ENCODE data around the gene ATP9A.
A peak's percentile ranks its signal among the peaks of the same experiment; 100 is the strongest.
"Not testable (repeated sequence)": the region's sequence is repeated elsewhere in the genome, so short reads cannot be mapped to it uniquely, and the experiment has no call there.

ATP9A gene

DNA sequence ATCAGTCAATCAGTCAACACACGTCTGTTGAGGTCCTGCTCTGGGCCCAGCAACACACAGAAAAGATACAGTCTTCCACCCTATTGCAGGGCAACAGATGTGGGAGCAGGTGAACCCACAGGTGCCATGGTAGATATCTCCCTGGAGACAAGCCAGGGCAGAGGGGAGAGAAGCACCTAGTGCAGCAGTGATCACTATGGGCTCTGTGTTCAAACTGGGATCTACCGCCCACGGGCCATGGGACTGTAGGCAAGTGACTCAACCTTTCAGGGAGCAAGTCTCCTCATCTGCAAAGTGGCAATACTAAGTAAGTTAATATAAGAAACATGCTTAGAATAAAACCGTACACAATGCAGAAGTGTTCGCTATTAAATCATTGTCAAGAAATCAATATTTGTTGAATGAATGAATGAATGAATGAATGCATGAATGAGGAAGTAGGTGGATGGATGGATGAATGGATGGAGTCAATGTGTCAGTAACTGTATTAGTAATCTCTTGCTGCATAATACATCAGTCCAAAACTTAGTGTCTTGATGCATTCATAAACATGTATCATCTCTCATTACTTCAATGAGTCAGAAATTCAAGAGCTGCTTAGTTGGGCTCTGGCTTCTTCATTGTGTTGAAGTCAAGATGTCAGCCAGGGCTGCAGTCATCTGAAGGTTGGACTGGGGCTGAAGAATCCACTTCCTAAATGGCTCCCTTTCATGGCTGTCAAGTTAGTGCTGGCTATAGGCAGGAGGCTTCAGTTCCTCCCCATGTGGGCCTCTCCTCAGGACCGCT, 193.7 kb downstream of the ATP9A start:
- no peak for DNase-seq (ENCODE audit: low spot score)

DNA sequence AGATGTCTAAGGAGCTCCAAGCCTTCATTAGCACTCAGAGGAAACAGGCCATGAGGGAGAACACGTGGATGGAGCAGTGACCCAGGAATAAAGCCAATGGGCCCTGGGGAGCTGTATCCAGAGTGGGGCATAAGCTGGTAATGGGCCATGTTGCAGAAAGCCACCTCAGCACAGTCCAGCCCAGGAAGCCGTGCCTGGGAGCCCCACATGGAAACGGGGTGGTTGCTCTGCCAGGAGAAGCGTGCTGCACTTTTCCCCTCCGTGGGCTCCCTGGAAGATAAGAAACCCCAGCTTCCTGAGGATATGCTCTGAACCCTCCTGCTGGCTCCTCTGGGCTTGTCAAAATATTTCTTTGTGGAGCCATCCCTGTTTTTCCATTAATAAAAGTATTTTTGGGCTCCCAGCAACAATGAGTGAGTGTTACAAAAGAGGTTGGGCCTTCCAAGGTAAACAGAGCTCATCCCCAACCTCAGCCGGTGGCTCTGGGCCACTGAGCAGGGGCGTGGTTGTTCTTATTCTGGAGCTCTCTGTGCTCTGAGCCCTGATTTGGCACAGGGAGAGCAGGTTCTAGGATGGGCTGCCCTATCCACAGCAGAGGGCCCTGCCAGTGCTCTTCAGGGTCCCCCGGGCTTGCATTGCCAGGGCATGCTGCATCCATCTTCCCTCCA, 194.5 kb downstream of the ATP9A start:
- no peak for DNase-seq (ENCODE audit: low spot score)

DNA sequence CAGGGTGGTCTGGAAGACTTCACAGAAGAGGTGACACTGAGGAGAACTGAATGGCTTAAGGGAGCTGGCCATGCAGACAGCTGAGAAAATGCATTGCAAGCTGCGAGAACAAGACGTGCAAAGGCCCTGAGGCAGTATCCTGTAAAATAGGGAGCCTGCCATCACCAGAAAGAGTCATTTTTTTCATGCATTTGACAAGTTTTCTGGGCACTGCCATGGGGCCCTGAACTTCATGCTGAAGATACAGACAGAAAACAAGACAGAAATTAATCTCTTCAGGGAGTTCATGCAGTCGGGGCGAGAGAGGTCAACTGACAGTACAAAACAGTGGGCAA, 196.8 kb downstream of the ATP9A start:
- no peak for DNase-seq (ENCODE audit: low spot score)

DNA sequence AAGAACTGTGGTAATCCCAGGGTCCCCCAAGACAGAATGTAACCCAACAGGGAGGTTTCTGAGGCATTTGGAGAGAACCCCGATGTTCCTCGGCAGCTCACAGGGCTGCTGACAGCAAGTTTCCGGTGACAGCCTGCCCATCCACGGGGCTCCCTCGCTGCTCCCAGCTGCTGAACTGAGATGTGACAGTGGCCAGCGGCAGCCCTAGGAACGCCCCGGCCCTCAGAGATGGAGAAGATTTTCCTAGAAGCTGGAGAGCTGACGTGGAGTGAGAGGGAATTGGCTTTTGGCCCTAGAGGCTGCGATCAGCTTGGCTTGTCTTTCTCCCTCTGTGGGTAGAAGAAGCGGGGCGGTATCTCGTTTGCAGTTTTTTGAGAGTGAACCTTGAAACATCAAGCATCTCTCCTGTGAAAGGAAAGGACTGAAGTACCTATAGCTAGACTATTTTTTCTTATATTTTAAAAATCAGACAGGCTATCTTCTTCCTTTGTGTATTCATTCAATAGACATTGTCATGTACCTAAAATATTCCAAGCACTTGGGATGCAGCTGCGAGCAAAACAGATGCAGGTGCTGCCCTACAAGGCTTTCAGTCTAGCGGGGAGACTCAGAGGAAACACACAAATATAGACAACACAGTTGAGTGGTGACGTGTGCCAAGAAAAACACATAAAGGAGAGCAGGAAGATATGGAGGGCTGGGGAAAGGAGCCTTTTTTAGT, 197.3 kb downstream of the ATP9A start:
- DNase-seq (ENCODE audit: low spot score), result no peak

DNA sequence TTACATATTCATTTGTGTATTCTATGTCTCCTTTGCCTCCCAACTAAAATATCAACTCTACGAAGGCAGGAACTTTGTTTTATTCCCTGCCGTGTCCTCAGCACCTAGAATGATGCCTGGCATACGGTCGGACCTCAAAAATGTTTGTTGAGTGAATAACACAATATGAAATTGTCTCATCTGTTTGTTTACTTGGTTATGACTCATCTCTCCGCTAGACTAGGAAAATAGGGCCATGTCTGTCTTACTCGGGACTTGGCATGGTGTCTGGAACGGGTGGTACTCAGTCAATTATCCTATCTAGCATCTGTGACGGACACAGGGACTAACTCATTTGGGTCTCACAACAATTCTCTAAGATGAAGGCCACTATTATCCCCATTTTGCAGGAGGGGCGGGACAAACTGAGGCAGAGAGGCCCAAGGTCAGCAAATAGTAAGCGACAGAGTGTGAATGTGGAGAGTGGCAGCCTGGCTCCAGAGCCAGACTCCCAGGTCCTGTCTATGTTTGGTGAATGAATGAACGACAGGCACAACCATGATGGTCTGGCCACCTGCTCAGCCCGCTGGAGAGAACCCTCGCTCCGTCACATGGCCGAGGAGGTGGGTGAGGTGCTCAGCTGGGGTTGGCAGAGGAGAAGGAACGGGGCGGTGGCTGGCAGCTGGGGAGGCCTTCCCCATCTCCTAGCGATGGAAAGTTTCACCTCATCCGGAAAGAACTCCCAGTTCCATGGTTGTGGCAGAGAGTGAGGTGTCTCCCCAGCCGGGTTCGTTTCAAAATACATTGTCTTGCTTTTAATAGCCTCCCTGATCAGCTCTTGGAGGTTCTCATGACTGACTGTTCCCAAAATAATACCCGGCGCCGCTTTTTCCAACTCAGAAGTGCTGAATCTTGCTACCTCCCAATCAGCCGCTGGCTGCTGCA, 198.1 kb downstream of the ATP9A start:
- DNase-seq (ENCODE audit: low spot score), result no peak

DNA sequence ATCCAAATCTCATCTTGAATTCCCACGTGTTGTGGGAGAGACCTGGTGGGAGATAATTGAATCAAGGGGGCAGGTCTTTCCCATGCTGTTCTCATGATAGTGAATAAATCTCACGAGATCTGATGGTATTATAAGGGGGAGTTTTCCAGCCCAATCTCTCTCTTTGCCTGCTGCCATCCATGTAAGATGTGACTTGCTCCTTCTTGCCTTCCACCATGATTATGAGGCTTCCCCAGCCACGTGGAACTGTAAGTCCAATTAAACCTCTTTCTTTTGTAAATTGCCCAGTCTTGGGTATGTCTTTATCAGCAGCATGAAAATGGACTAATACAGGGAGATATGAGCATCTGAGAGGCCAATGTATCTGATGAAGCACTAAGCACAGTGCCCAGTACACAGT, 199.7 kb downstream of the ATP9A start:
- not testable (repeated sequence) for DNase-seq (ENCODE audit: low spot score)

DNA sequence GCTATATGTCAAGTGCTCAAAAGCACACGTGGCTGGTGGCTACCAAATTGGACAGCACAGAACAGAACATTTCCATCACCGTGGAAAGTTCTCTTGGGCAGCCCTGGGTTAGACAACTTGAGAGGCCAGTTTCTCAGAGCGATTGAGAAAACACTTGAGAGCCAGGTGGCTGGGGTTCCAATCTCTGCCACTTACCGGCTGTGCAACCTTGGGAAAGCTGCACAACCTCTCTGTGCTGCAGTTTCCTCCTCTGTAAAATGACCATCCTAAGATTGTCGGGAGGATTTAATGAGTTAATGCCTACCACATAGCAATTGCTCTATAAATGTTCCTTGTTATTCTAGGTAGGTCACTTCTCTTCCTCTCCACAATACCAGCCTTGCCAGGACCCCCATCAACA, 200.6 kb downstream of the ATP9A start:
- DNase-seq (ENCODE audit: low spot score), result no peak

DNA sequence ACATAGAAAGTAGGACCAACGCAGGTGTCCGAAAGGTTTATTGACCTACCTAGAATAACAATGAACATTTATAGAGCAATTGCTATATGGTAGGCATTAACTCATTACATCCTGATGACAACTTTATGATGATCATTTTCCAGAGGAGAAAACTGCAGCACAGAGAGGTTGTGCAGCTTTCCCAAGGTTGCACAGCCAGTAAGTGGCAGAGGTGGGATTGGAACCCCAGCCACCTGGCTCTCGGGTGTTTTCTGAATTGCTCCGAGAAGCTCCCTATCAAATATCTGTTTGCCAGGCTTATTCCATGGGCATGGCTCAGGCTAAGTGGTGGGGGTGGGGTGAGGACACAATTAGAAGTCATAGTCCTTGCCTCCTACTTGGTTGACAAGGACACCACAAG, 201.6 kb downstream of the ATP9A start:
- no peak for DNase-seq (ENCODE audit: low spot score)

DNA sequence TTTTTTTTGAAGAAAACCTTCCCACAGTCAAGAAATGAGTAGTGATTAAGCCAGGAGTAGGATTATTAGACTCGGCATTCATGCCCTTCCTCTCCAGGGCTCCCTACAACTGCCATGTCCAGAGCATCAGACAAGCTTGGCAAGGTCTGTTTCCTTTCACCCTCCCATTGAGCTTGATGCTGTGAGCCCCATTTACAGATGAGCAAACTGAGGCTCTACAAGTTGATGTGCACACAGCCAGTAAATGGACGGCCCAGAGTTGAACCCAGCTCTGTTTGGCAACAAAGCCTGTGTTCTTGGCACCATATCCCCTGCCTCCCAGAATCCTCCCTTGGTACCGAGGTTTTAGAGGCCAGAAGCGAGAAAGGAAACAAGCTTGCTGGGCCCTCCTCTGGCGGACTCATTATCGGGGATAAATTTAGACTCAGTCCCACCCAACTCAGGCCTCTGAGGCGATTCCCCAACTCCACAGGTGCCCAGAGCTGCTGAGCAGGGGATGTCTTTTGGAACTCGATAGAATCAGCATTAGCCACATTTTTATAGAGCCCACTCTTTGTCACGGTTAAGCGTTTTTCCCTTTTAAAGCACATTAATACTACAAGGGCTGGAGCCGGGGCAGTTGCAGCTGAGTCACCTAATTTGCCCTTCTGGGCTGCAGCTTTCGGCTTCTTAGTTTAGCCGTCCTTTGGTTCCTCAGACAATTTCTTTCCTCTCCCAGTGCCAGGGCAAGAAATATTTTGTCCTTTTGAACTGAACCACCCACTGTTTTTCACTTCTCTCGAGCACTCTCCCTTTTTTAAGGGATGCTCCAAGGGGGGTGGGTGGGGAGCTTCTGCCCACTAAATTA, 202.7 kb downstream of the ATP9A start:
- no peak for DNase-seq (ENCODE audit: low spot score)

DNA sequence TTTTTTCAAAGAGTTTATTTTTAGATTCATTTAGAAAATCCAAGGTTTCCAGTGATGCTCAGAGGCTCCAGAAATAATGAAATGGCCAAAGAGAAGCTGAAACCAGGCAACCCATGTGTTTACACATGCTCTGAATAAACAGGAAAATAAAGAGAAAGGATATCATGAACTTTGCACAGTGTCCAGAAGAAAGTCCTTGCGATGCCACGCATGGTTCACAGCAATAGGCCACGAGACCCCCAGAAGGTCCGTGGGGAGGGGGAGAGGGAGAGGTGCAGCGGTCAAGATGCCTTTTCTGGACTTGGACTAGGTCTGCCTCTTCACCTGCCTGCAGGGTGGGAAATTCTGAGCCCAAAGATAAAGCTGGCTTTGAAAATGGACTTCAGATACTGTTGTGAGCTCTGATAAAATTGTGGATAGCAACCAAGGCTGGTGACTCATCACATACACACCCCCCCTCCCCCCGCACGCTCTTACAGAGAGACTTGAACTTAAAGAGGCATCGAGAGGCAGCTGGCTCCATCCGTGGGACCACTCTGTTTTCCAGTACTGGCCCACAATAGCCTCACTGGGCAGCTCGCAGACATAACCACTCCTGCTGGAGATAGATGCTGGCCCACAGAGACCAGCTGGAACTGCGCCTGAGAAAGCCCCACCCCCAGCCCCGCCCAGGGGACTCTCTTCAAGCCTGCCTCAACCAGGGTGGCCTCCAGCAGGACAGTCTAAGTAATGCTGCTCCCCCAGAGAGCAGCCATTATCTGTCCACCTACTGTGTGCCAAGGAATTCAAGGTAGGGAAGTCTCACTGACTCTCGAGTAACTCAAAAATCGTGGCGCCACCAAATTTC, 204.5 kb downstream of the ATP9A start:
- peak; percentile 70 for DNase-seq (ENCODE audit: low spot score)

DNA sequence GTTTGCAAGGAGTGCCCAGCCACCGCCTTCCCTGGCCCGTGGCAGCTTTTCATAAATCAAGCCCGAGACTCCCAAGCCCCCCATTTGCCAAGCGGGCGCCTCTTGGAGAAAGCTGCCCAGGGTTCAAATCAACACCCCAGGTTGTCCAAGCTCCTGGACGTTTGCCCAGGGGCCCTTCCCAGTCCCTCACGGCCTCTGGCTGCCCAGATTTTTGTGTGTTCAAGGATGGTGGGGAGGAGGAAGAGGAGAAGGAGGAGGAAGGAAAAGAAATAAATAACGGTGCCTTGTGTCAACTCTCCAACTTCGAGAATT, 205.1 kb downstream of the ATP9A start:
- no peak for DNase-seq (ENCODE audit: low spot score)

DNA sequence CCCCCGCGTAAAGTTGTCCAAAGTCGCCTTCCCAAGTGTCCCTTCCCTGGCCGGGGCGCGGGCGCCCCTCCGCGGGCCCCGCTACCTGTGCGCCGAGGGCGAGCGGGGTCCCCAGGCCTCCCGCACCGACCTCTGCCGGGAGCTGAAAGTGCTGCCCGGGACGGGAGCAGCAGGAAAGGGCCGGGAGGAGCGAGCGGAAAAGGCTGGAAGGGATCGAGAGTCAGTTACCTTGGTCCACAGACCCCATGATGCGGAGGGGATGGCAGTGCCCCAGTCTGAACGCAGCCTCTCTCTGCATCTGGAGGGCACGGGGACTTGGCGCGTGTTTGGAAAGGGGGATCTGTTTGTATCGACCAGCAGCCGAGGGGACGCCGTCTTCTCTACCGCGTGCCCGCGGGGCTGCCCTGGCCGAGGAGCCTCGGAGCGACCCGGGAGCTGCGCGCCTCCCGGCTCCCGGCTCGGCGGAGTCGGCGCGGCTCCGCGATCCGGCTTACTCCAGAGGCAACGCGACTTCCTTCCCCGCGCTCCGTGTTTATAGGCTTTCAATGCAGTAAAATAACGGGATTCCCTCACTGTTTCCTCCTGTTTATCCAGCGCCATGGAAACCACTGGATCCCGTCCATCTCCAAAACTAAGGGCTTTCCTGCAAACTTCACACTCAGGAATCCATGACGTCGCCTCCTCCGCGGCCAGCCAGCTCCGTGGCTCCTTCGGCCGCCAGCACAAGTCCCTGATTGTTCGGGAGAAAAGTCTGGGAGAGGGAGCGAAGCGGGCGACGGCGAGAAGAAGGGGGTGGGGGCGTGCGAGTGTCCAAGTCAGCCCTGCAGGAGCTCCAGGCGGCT, 205.6 kb downstream of the ATP9A start:
- peak; percentile 88 for DNase-seq (ENCODE audit: low spot score)

DNA sequence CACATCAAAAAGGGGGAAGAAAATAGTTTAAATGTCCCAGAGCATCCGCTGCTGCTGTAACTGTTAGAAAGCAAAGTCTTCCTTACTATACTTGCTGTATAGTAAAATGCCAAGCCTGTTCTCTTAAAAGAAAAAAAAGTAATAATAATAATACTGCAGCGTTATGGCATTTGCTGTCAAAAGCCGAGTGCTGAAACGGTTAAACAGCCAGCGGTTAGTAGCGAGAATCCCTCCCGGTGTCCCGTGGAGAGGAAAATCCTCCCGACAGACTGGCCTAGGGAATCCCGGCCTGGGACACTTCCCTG, 206.2 kb downstream of the ATP9A start:
- DNase-seq (ENCODE audit: low spot score), result no peak

DNA sequence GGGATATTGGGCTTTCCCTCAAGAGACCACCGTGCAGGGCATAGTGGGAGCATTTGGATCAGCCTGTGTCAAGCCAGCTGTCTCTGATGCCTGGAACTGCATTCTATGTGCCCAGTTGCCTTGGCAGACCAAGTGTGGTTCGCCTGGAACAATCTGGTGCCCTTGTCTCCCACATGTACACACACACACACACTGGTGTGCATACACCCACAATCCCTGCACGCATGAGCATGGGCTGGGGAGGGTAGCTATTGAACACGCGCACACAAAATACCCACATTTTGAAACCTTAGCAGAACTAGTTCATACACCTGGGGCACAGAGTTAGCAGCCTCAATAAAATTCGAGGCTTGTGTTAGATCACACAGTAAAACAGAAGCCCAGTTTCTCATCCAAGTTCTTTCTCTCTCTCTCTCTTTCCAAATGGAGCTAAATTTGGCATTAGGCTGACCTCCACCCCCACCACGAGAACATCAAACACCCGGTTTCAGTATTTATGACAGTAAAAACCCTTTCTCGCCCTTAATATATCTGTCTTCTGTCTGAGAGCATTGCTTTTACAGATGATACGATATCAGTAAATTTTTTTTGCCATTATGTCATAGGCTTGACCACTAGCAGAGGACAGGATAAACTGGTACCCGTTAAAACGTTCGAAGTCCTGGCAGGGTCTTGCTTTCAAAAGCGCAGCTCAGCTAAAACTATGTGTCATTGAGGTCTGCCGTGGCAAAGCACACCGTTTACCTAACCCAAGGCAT, 207.5 kb downstream of the ATP9A start:
- DNase-seq (ENCODE audit: low spot score), result no peak

DNA sequence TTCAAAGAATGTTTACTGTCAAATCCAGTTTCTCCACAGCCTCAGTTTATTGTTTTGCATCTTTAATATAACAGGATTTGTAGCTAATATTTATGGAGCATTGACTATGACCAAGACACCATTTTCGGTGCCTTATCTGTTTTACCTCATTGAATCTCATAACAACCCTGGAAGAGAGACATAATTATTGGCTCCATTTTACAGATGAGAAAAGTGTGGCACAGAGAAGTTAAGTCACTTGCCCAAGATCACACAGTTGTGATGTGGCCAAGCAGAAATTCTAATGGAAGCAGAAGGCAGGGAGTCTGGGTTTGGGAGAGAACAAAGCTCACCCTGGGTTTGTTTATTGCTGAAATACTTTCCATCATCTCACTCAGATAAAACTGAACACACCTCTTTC, 208.1 kb downstream of the ATP9A start:
- DNase-seq (ENCODE audit: low spot score), result no peak

DNA sequence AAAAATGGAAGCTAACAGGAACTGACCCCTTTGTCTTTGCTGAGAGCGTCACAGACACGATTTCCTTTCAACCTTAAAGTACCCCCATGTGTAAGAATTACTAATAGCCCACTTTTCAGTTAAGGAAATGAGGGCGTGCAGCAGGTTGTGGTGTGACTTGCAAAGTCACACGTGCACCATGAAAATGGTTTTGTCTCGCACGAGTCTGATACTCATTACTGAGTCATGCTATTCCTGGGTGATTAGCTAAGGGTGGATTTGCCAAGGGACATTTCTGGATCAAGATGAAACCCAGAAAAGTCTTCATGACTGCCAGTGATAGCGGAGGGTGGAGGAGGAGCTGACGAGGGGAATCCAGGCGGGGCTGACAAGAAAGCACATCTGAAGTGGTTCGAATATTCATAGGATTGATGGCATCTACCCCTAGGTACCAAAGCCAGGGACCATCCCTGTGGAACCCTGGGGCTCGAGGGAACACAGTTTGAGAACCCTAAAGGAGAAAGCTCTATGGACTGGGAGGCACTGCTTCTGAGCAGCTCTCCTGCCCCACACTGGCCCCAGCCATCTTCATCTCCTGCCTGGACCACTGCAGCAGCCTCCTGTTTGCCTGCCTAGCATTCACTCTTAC, 213.5 kb downstream of the ATP9A start:
- DNase-seq (ENCODE audit: low spot score), result no peak

DNA sequence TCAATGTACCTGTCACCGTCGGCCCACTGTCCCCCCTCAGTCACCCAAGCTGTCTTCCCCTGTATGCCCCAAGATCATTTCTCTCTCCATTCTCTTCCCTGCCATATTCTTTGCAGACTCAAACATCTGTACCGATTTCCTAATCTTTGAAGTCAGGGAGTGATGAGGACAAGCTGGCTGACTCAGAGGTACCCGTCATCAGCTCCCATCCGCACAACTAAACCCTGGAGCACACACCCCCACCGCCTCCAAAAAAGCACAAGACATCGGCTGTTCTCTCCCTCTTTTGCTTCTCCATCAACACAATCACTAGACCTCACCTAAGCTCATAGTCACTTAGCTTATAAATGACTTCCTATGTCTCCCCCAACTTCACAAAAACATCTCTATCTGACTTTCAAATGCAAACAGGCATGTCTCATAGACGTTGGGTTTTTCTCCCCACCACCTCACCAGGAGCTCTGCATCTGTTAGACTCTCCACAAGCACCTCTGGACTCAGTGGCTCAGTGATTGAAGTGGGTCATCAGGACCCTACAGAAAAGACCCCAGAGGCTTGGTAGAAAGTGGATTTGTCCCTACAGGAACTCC, 214.2 kb downstream of the ATP9A start:
- DNase-seq (ENCODE audit: low spot score), result no peak

DNA sequence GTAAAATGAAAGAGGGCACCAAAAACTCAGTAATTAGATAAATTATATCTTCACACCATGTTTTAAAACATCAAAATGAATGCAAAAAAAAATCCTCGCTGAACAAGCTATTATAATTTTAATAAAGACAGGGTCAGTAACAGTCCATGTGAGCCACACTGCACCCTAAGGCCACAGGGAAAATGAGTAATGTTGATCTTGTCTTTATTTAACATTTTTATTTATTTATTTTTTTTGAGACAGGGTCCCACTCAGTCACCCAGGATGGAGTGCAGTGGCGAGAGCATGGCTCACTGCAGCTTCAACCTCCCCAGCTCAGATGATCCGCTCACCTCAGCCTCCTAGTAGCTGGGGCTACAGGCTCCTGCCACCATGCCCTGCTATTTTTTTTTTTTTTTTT, 217.0 kb downstream of the ATP9A start:
- DNase-seq (ENCODE audit: low spot score), result no peak
